HL-60 (cell line): ENCODE measurements around the gene SYNPO2.

Experiments
- CTCF ChIP-seq: IDR thresholded peaks from one replicate; pipeline ENCODE4 v1.5.1; 2011; ENCODE audit warnings: low read length, control low read depth, inconsistent platforms; ENCODE audit not compliant: insufficient read depth
- GABPA ChIP-seq: IDR thresholded peaks from 2 replicates; pipeline ENCODE4 v1.6.1; 2012; ENCODE audit warnings: low read depth
- POLR2AphosphoS5 ChIP-seq: IDR thresholded peaks from 2 replicates; pipeline ENCODE4 v1.6.1; 2012; ENCODE audit warnings: low read depth

GRCh38 chr4:118921786-118922185 lies 33.1 kb downstream of the SYNPO2 start:
- TF ChIP-seq POLR2AphosphoS5 = no peak
- TF ChIP-seq CTCF = no peak
- TF ChIP-seq GABPA = no peak
